ENCODE results near the gene ADGRL3. TPM values are rescaled to one million over a fixed set of nuclear protein-coding genes. Genes with fewer than 3 reads are reported as not detected.

ADGRL3 gene
- total RNA-seq, 1 donor from 2014 or later: not detected

DNA sequence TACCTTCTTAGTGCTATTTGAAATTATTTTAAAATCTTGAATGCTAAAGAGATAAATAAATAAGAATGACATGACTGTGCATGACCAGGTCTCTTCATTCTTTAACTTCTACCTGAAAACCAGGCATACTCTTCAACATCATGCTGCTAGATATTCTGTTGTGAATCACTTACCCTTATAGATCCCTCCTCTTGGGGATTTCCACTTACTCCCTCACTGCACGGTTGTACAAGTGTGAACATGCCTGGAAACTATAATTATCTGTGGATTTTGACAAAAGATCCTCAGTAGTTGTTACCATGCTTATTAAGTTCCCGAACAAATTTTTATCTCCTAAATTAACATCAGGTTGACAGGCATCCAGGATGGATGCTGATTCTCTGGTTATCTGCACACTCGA is 54.3 kb downstream of the ADGRL3 start:
- no peaks in the 10 kb centered on the region for H3K36me3 Mint-ChIP-seq (ENCODE audit: low read depth)
- no peak overlapping the region for H3K27ac Mint-ChIP-seq
- H3K4me3 Mint-ChIP-seq: no peak overlapping the region
- no peaks in the 10 kb centered on the region for H3K9me3 Mint-ChIP-seq
- intact Hi-C loops (cut with micrococcal nuclease): no loop called here
- DNase-seq (ENCODE audit: low spot score): no peak
- no peaks in the 10 kb centered on the region for H3K27me3 Mint-ChIP-seq (ENCODE audit: insufficient read depth)
- no peaks in the 10 kb centered on the region for H3K4me1 Mint-ChIP-seq (ENCODE audit: low read depth)

DNA sequence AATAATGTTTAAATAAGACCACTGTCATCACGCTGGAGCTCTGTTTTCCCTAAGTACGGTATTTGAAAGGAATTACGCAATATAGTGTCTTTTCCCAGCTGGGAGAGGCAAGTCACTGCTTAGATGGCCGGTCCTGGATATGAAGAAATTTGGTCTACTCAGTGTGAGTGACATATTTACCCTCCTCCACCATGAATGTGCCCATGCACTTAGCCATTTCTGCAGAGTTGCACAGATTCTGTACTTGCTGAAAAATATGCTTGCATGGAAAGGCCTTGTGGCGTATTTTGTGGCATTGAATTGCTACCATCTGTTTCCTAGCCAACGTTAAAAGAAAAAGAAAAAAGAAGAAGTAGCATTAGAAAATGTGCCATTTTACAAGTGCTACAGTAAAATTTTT is 73.1 kb downstream of the ADGRL3 start:
- H3K4me1 Mint-ChIP-seq (ENCODE audit: low read depth): no peaks in the 10 kb centered on the region
- H3K4me3 Mint-ChIP-seq: no peak overlapping the region
- no peaks in the 10 kb centered on the region for H3K36me3 Mint-ChIP-seq (ENCODE audit: low read depth)
- no peaks in the 10 kb centered on the region for H3K9me3 Mint-ChIP-seq
- intact Hi-C loops (cut with micrococcal nuclease): no loop called here
- no peaks in the 10 kb centered on the region for H3K27me3 Mint-ChIP-seq (ENCODE audit: insufficient read depth)
- H3K27ac Mint-ChIP-seq: no peak overlapping the region
- no peak for DNase-seq (ENCODE audit: low spot score)

DNA sequence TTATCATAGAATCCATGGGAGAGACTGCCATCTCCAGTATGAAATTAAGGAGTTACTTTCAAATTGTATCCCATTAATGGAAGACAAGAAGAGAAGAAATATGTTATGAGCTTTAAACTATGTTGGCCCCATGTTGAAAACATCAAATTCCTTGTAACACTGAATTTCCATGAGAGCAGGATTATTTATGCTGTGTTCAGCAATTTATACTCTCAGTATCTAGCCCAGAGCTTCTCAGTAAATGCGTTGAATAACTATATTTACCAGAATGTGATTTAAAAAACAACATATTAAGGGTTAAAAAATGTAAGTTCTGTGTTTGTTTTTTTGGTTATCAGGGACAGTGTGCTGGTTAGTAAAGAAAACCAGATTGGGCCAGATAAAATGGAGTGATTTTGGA is 74.2 kb downstream of the ADGRL3 start:
- intact Hi-C loops (cut with micrococcal nuclease): no loop called here
- H3K4me1 Mint-ChIP-seq (ENCODE audit: low read depth): no peaks in the 10 kb centered on the region
- H3K9me3 Mint-ChIP-seq: no peaks in the 10 kb centered on the region
- no peak overlapping the region for H3K4me3 Mint-ChIP-seq
- no peaks in the 10 kb centered on the region for H3K27me3 Mint-ChIP-seq (ENCODE audit: insufficient read depth)
- no peak overlapping the region for H3K27ac Mint-ChIP-seq
- no peak for DNase-seq (ENCODE audit: low spot score)
- no peaks in the 10 kb centered on the region for H3K36me3 Mint-ChIP-seq (ENCODE audit: low read depth)

DNA sequence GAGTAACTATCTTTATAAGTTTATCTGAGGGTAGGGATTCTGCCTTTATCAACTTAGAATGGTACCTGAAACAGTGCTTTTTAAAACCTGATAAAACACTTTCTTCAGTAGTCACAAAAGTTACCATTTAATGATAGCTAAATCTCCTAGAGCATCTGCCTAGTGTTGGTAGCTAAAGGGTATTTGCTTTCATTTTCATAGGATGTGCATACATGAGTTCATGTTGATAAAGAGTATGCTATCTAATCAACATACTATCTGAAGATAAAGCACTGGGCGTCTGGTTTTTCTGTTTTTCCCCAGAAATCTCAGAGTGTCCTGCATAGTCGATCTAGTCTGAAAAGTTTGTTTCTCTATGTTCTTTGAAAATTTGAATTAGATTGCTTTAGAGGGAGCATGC is 75.1 kb downstream of the ADGRL3 start:
- intact Hi-C loops (cut with micrococcal nuclease): no loop called here
- no peak for DNase-seq (ENCODE audit: low spot score)
- H3K36me3 Mint-ChIP-seq (ENCODE audit: low read depth): no peaks in the 10 kb centered on the region
- no peaks in the 10 kb centered on the region for H3K4me1 Mint-ChIP-seq (ENCODE audit: low read depth)
- no peak overlapping the region for H3K4me3 Mint-ChIP-seq
- no peak overlapping the region for H3K27ac Mint-ChIP-seq
- H3K27me3 Mint-ChIP-seq (ENCODE audit: insufficient read depth): no peaks in the 10 kb centered on the region
- no peaks in the 10 kb centered on the region for H3K9me3 Mint-ChIP-seq

DNA sequence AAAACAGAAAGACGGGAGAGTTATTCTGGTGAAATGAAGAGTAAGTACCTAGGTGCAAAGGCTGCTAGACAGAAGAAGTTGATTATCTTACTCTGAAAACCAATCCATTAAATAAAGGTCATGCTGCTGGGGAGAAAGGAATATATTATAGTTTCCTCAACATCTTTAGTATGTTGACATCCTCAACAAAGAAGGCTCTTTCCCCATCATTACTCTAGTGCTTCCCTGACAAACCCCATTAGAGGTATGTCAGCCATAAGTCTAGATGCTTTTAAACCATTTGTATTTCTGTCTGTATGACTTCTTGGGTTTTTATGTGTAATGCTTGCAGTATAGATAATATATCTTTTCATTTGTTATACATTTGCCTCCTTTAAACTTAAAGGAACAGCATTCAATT is 75.9 kb downstream of the ADGRL3 start:
- Mint-ChIP-seq H3K27me3 (ENCODE audit: insufficient read depth) (no peaks in the 10 kb centered on the region), H3K4me3 (no peak overlapping the region), H3K36me3 (ENCODE audit: low read depth) (no peaks in the 10 kb centered on the region), H3K27ac (no peak overlapping the region), H3K4me1 (ENCODE audit: low read depth) (no peaks in the 10 kb centered on the region), H3K9me3 (no peaks in the 10 kb centered on the region)
- no peak for DNase-seq (ENCODE audit: low spot score)
- intact Hi-C loops (cut with micrococcal nuclease): no loop called here

DNA sequence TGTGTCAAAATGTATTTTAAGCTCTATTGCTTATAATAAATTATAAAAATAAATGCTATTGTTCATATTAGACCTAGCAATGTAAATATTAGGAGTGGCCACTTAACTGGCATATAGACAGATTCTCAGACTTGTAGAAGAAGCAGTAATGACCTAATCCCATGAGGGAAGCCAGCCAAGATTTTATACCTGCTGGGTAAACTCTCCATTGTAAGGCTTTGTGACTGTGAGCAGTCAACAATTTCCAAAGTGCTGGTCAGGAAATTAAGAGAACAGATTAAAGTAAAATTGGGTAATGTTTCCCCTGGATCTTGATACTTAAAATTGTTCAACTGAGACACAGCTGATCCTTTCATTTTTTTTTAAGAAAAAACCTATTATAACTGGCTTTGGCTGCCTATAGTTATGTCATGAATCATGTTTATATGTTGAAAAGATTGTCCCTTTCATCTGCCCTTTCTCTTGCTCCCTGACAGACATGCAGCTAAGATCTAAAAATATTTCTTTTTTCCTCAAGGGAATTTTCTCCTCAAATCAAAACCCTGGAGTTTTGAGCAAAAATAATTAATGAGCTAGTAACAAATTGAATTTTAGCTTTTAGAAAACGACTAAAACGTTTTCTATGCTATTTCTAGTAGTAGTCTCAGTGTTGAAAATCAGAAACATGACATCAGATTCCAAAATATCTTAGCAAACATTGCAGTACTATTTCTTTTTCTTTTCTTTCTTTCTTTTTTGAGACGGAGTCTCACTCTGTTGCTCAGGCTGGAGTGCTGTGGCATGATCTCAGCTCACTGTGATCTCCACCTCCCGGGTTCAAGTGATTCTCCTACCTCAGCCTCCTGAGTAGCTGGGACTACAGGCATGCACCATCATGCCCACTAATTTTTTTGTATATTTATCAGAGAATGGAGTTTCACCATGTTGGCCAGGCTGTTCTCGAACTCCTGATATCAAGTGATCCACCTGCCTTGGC is 77.9 kb downstream of the ADGRL3 start:
- Mint-ChIP-seq H3K27ac (no peak overlapping the region), H3K4me1 (ENCODE audit: low read depth) (no peaks in the 10 kb centered on the region), H3K27me3 (ENCODE audit: insufficient read depth) (no peaks in the 10 kb centered on the region), H3K4me3 (no peak overlapping the region), H3K9me3 (no peaks in the 10 kb centered on the region), H3K36me3 (ENCODE audit: low read depth) (no peaks in the 10 kb centered on the region)
- no peak for DNase-seq (ENCODE audit: low spot score)
- intact Hi-C loops (cut with micrococcal nuclease): no loop called here

DNA sequence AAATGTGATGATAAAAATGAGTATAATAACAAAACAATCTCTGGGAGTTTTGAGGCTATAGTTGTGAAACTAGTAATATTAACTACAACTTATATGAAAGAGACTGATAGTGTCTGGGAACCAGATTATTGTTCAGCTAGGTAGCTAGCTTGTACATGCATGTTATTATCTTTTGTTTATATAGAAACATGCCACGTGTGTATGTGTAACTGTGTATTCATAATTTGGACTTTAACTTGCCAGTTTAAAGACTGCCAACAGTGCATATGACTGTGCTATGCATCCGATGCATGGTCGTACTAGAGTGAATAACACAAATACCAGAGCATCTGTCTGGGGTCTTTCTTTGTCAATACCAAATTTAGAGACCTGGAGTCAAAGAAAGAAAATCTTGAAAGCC is 92.2 kb downstream of the ADGRL3 start:
- Mint-ChIP-seq H3K36me3 (ENCODE audit: low read depth) (no peaks in the 10 kb centered on the region), H3K9me3 (no peaks in the 10 kb centered on the region), H3K4me1 (ENCODE audit: low read depth) (no peaks in the 10 kb centered on the region), H3K4me3 (no peak overlapping the region), H3K27ac (no peak overlapping the region), H3K27me3 (ENCODE audit: insufficient read depth) (no peaks in the 10 kb centered on the region)
- no peak for DNase-seq (ENCODE audit: low spot score)
- intact Hi-C loops (cut with micrococcal nuclease): no loop called here

DNA sequence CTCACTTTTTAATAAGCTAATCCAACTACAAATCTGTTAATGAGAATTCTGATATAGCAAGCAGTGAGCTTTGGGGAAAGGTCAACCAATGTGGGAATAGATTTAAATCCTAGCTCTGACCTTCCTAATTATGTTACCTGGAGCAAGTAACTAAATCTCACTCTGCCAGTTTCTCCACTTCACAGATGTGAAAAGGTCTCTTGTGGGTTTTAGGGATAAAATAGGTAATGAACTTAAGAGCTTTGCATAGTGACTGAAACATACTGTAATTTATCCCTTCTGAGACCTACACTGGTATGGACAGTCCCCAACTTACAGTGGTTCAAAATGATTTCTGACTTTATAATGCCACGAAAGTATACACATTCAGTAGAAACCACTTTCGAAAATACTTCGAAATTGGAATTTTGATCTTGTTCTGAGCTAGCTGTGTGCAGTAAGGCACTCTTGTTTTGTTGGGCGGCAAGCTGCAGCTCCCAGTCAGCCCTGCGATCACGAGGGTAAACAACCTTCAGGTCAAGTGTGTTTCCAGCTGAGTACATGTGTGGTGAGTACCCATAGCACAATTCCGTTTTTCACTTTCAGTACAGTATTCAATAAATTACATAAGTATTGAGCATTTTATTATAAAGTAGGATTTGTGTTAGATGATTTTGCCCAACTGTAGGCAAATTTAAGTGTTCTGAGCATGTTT is 93.7 kb downstream of the ADGRL3 start:
- no peaks in the 10 kb centered on the region for H3K27me3 Mint-ChIP-seq (ENCODE audit: insufficient read depth)
- intact Hi-C loops (cut with micrococcal nuclease): no loop called here
- no peaks in the 10 kb centered on the region for H3K9me3 Mint-ChIP-seq
- H3K4me3 Mint-ChIP-seq: no peak overlapping the region
- H3K36me3 Mint-ChIP-seq (ENCODE audit: low read depth): no peaks in the 10 kb centered on the region
- H3K4me1 Mint-ChIP-seq (ENCODE audit: low read depth): no peaks in the 10 kb centered on the region
- no peak for DNase-seq (ENCODE audit: low spot score)
- no peak overlapping the region for H3K27ac Mint-ChIP-seq

DNA sequence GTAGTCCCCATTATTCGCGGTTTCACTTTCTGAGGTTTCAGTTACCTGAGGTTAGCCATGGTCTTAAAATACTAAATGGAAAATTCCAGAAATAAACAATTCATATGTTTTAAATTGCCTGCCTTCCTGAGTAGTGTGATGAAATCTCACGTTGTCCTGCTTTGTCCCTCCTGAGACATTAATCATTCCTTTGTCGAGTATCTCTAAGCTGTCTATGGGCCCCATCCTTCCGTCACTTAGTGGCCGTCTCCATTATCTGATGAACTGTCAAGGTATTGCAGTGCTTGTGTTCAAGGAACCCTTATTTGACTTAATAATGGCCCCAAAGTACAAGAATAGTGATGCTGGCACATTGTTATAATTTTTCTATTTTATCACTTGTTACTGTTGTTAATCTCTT is 94.8 kb downstream of the ADGRL3 start:
- no peak for DNase-seq (ENCODE audit: low spot score)
- H3K27ac Mint-ChIP-seq: no peak overlapping the region

DNA sequence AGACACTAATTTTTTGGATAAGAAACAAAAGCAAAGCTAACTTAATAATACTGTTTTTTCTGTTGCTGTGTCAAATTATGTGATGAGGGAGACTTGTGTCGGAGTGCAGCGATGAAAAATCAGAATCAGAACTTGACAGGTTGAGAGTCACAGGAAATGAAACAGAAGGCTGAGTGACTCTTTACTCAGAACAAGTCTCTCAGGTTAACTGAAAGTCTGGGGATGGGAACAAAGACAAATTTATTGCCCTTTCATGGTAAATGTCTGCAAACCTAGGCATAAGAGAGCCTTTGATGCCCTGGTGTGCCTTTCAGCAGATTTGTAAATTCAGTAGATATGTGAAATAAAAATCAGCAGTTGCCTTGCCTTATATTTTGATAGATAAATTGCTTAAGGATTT is 96.0 kb downstream of the ADGRL3 start:
- Mint-ChIP-seq H3K27ac (no peak overlapping the region), H3K4me3 (no peak overlapping the region), H3K4me1 (ENCODE audit: low read depth) (no peaks in the 10 kb centered on the region), H3K27me3 (ENCODE audit: insufficient read depth) (no peaks in the 10 kb centered on the region), H3K9me3 (no peaks in the 10 kb centered on the region), H3K36me3 (ENCODE audit: low read depth) (no peaks in the 10 kb centered on the region)
- intact Hi-C loops (cut with micrococcal nuclease): no loop called here
- DNase-seq (ENCODE audit: low spot score): no peak

More for the DNA sequence above, 94.8 kb downstream of the ADGRL3 start:
- Mint-ChIP-seq H3K36me3 (ENCODE audit: low read depth) (no peaks in the 10 kb centered on the region), H3K4me3 (no peak overlapping the region), H3K27me3 (ENCODE audit: insufficient read depth) (no peaks in the 10 kb centered on the region), H3K9me3 (no peaks in the 10 kb centered on the region), H3K4me1 (ENCODE audit: low read depth) (no peaks in the 10 kb centered on the region)
- intact Hi-C loops (cut with micrococcal nuclease): no loop called here

DNA sequence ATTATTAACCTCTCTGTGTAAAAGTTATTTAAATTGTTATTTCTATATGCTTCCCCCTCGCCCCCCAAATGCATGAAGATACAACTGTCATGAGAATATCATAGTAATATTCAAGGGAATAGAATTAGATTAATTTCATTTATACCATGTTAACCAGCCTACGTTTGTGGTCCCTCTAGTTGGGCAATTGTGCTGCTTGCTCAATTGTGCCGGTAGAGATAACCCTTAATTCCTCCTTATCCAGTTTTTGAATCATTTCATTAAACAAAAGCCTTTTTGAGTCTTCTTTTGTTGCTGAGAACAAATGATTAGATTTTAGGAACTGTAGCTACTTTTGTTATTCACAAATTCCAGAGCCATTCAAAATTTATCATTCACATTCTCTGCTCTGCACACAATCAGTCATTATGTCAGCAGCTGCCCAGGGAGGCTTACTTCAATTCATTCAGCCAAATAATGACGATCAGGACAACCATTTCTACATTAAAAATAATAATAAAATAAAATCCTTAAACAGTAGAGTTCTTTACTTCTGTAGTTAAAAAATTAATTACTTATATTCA is 98.1 kb downstream of the ADGRL3 start:
- H3K4me1 Mint-ChIP-seq (ENCODE audit: low read depth): no peaks in the 10 kb centered on the region
- DNase-seq (ENCODE audit: low spot score): no peak
- no peak overlapping the region for H3K4me3 Mint-ChIP-seq
- intact Hi-C loops (cut with micrococcal nuclease): no loop called here
- H3K36me3 Mint-ChIP-seq (ENCODE audit: low read depth): no peaks in the 10 kb centered on the region
- no peaks in the 10 kb centered on the region for H3K9me3 Mint-ChIP-seq
- H3K27ac Mint-ChIP-seq: no peak overlapping the region
- H3K27me3 Mint-ChIP-seq (ENCODE audit: insufficient read depth): no peaks in the 10 kb centered on the region

DNA sequence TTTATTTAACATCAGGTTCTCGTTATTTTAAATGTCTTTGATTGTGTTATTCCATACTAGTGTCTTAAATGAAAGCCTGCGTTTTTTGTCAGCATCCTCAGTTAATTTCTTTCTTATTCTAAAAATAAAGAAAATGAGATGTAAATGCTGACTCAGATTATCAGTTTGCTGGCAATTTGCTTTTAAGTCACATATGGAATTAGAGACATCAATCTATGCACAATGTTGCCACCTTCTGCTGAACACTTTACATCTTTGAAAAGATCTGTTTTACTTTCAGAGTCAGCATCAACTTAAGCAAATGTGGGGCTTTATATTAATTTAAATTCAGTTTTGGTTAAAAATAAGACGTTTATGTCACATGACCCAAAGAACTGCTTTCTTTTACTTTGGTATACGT is 99.2 kb downstream of the ADGRL3 start:
- intact Hi-C loops (cut with micrococcal nuclease): no loop called here
- no peaks in the 10 kb centered on the region for H3K4me1 Mint-ChIP-seq (ENCODE audit: low read depth)

DNA sequence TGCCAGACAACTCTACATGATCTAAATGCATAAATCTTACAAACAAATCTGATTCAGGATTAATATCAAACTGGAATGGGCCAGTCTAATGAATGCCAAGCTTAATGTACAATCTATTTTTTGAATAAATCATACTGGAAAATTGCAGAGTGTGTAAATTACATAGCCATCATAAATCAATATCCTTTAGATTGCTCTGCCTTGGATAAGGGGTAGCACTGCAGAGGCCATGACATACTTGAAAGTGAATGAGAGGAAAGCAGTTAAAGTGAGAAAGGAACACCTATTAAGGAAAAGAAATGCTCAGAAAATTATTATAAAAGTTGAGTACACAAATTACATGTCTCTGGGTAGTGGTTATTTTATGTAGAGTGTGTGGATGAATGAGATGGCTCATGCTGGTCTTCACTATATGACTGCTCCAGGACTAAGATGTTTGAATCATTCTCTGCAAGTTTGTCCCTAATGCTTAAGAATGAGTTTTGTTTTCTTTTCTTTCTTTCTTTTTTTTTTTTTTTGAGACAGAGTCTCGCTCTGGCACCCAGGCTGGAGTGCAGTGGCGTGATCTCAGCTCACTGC is 100.2 kb downstream of the ADGRL3 start:
- Mint-ChIP-seq H3K27me3 (ENCODE audit: insufficient read depth) (no peaks in the 10 kb centered on the region), H3K4me1 (ENCODE audit: low read depth) (no peaks in the 10 kb centered on the region), H3K9me3 (no peaks in the 10 kb centered on the region), H3K36me3 (ENCODE audit: low read depth) (no peaks in the 10 kb centered on the region), H3K27ac (no peak overlapping the region), H3K4me3 (no peak overlapping the region)
- DNase-seq (ENCODE audit: low spot score): no peak
- intact Hi-C loops (cut with micrococcal nuclease): no loop called here

More for the DNA sequence above, 99.2 kb downstream of the ADGRL3 start:
- no peaks in the 10 kb centered on the region for H3K36me3 Mint-ChIP-seq (ENCODE audit: low read depth)
- no peaks in the 10 kb centered on the region for H3K9me3 Mint-ChIP-seq
- no peak overlapping the region for H3K4me3 Mint-ChIP-seq
- H3K27ac Mint-ChIP-seq: no peak overlapping the region
- no peak for DNase-seq (ENCODE audit: low spot score)
- no peaks in the 10 kb centered on the region for H3K27me3 Mint-ChIP-seq (ENCODE audit: insufficient read depth)

Measured in activated T-helper 1 cell treated with anti-CD3 and anti-CD28 coated beads, Interleukin-12 subunit alpha, Interleukin-12 subunit beta, Interleukin-2, Interleukin-4 antibody, amounts not matched to agents 30 ng/mL and 10 ng/mL and 1 ng/mL, durations not matched to agents 14 hours and 24 hours and 36 hours (primary cell).